Fibroblast of lung (primary cell): ENCODE measurements around the gene SERPINA9. TPM values are rescaled to one million over a fixed set of nuclear protein-coding genes. Genes with fewer than 3 reads are reported as not detected.
"Not testable (repeated sequence)": the region's sequence is repeated elsewhere in the genome, so short reads cannot be mapped to it uniquely, and the experiment has no call there.

ENCODE experiments used
- DNase-seq, 2 donors: peaks; one replicate each; pipeline versions ENCODE4 v3.0.0 to v3.0.0-alpha.2; 2010; ENCODE audit warnings: low read depth in 2 of 2
- H2AFZ ChIP-seq: 2 replicates; pipeline ENCODE4 v1.5.1; 2012; ENCODE audit warnings: low read length, control low read depth, inconsistent platforms
- H3K27ac ChIP-seq: 2 replicates; pipeline ENCODE4 v1.5.1; 2011; ENCODE audit warnings: low read length, control low read depth; ENCODE audit not compliant: insufficient read depth
- H3K27me3 ChIP-seq: 2 replicates; pipeline ENCODE4 v1.5.1; 2011; ENCODE audit warnings: mild to moderate bottlenecking, low read length; ENCODE audit not compliant: control insufficient read depth, insufficient read depth
- H3K36me3 ChIP-seq: 2 replicates; pipeline ENCODE4 v1.5.1; 2011; ENCODE audit warnings: low read length; ENCODE audit not compliant: control insufficient read depth, insufficient read depth
- H3K4me1 ChIP-seq: 2 replicates; pipeline ENCODE4 v1.5.1; 2011; ENCODE audit warnings: low read length; ENCODE audit not compliant: control insufficient read depth, insufficient read depth; ENCODE audit errors: extremely low read depth
- H3K4me2 ChIP-seq: 2 replicates; pipeline ENCODE4 v1.5.1; 2011; ENCODE audit warnings: low read length, control low read depth; ENCODE audit not compliant: insufficient read depth; ENCODE audit errors: extremely low read depth
- H3K4me3 ChIP-seq, 4 experiments: fragments of 200-600 bp in 1 of 4; sonication (generic) in 1 of 4; replicated peaks in 1 of 4; 2 replicates each; pipeline ENCODE4 v1.5.1; 2011 to 2016; ENCODE audit warnings: low read length in 4 of 4, low read depth in 3 of 4, mild to moderate bottlenecking in 3 of 4, control low read depth in 2 of 4, inconsistent platforms in 1 of 4, mixed read lengths in 1 of 4; ENCODE audit not compliant: insufficient read depth in 1 of 4; ENCODE audit errors: control extremely low read depth in 1 of 4
- H3K79me2 ChIP-seq: 2 replicates; pipeline ENCODE4 v1.5.1; 2012; ENCODE audit warnings: mild to moderate bottlenecking, low read length, inconsistent platforms; ENCODE audit not compliant: control insufficient read depth, insufficient read depth
- H3K9ac ChIP-seq: 2 replicates; pipeline ENCODE4 v1.5.1; 2011; ENCODE audit warnings: mild to moderate bottlenecking, low read length, control low read depth; ENCODE audit not compliant: insufficient read depth
- H3K9me3 ChIP-seq: 2 replicates; pipeline ENCODE4 v1.5.1; 2012; ENCODE audit warnings: low read depth, low read length; ENCODE audit not compliant: control insufficient read depth, insufficient read depth
- H4K20me1 ChIP-seq: 2 replicates; pipeline ENCODE4 v1.5.1; 2011; ENCODE audit warnings: low read length; ENCODE audit not compliant: control insufficient read depth, insufficient read depth; ENCODE audit errors: extremely low read depth
- CTCF ChIP-seq, 2 donors: IDR thresholded peaks in 1 of 2; conservative IDR thresholded peaks in 1 of 2; 1 replicate in 1 of 2; 2 replicates in 1 of 2; pipeline ENCODE4 v1.5.1; 2011 to 2012; ENCODE audit warnings: low read length in 2 of 2, control low read depth in 1 of 2, inconsistent platforms in 1 of 2, low read depth in 1 of 2, mild to moderate bottlenecking in 1 of 2
- EZH2 ChIP-seq: IDR thresholded peaks from 2 replicates; pipeline ENCODE4 v1.5.1; 2012; ENCODE audit warnings: low read length, control low read depth, mild to moderate bottlenecking; ENCODE audit errors: missing control alignments
- polyA plus RNA-seq, 2 donors: library from polyadenylated mRNA; depleted of rRNA in 1 of 2; stranded (reverse) in 1 of 2; unstranded in 1 of 2; fragments of >200 nt; gene quantifications; 2 replicates each; pipeline ENCODE4 v1.2.1, GENCODE V29; 2011 to 2012; ENCODE audit warnings: missing spikeins in 1 of 2
- total RNA-seq: library from RNA; depleted of rRNA; stranded (reverse); fragments of >200 nt; gene quantifications from 2 replicates; pipeline ENCODE4 v1.2.1, GENCODE V29; 2014

The SERPINA9 gene
- total and polyA plus RNA-seq, 2 donors (not counting 1 experiment from before 2014, with no cell fraction given), result not detected

GRCh38 chr14:94421316-94421715 lies 54.7 kb downstream of the SERPINA9 start:
- H3K36me3 ChIP-seq, result no peaks in the 10 kb centered on the region
- no peaks in the 10 kb centered on the region for H3K27me3 ChIP-seq
- H3K27ac ChIP-seq, result no peak overlapping the region
- no peak for DNase-seq
- no peaks in the 10 kb centered on the region for H3K4me1 ChIP-seq
- TF ChIP-seq EZH2 (no peak), CTCF (conservative IDR thresholded peaks at IDR 0.05 in 1 of 2, IDR thresholded peaks at IDR 0.05 in 1 of 2; ENCODE audit: low read depth in 1 of 2, low read length in 2 of 2) (no peak)
- H2AFZ ChIP-seq, result no peak overlapping the region
- H4K20me1 ChIP-seq, result no peaks in the 10 kb centered on the region
- H3K79me2 ChIP-seq, result no peaks in the 10 kb centered on the region
- no peak overlapping the region for H3K9ac ChIP-seq
- H3K4me3 ChIP-seq, result no peak overlapping the region
- no peaks in the 10 kb centered on the region for H3K9me3 ChIP-seq
- no peak overlapping the region for H3K4me2 ChIP-seq

- H3K9me3 ChIP-seq, H3K9ac ChIP-seq, H3K4me1 ChIP-seq, H3K27me3 ChIP-seq, H3K36me3 ChIP-seq, H3K27ac ChIP-seq, H3K4me3 ChIP-seq, H3K79me2 ChIP-seq, DNase-seq, H4K20me1 ChIP-seq, H2AFZ ChIP-seq, H3K4me2 ChIP-seq: not testable (repeated sequence)
Observed at GRCh38 chr14:94417497-94418205, 58.3 kb downstream of the SERPINA9 start.

Other genes starting within 250 kb of the SERPINA9 start
- gene SERPINA10, start 182.9 kb downstream of the SERPINA9 start, total RNA-seq, result not detected in 2 replicates
- gene SERPINA10, start 182.9 kb downstream of the SERPINA9 start, polyA plus RNA-seq, result not detected in 2 replicates
- not detected in 2 replicates for gene SERPINA6, start 152.9 kb downstream of the SERPINA9 start, total RNA-seq
- gene SERPINA6, start 152.9 kb downstream of the SERPINA9 start, polyA plus RNA-seq, result not detected in 2 replicates
- not detected in 2 replicates for gene SERPINA2, start 109.5 kb downstream of the SERPINA9 start, total RNA-seq
- not detected in 2 replicates for gene SERPINA2, start 109.5 kb downstream of the SERPINA9 start, polyA plus RNA-seq
- under 0.01 TPM in 1 of 2 replicates, not detected in the other for gene SERPINA1, start 87.6 kb downstream of the SERPINA9 start, total RNA-seq
- 0.10 and 0.39 TPM in 2 replicates for gene SERPINA1, start 87.6 kb downstream of the SERPINA9 start, polyA plus RNA-seq
- gene SERPINA11, start 23.4 kb downstream of the SERPINA9 start, total RNA-seq, result not detected in 2 replicates
- not detected in 2 replicates for gene SERPINA11, start 23.4 kb downstream of the SERPINA9 start, polyA plus RNA-seq
- gene SERPINA12, start 33.3 kb upstream of the SERPINA9 start, total RNA-seq, result not detected in 2 replicates
- not detected in 2 replicates for gene SERPINA12, start 33.3 kb upstream of the SERPINA9 start, polyA plus RNA-seq
- gene SERPINA4, start 85.2 kb upstream of the SERPINA9 start, total RNA-seq, result not detected in 2 replicates
- not detected in 2 replicates for gene SERPINA4, start 85.2 kb upstream of the SERPINA9 start, polyA plus RNA-seq
- not detected in 2 replicates for gene SERPINA5, start 105.2 kb upstream of the SERPINA9 start, total RNA-seq
- gene SERPINA5, start 105.2 kb upstream of the SERPINA9 start, polyA plus RNA-seq, result not detected in 2 replicates
- 0.50 and 7.2 TPM in 2 replicates for gene SERPINA3, start 136.2 kb upstream of the SERPINA9 start, total RNA-seq
- 0.05 and 0.47 TPM in 2 replicates for gene SERPINA3, start 136.2 kb upstream of the SERPINA9 start, polyA plus RNA-seq